ENCODE measurements around the gene TMEM156. TPM values are rescaled to one million over a fixed set of nuclear protein-coding genes. Genes with fewer than 3 reads are reported as not detected.

Gene TMEM156
- total RNA-seq, 2 experiments from 2014 or later, result 18.4 TPM

GRCh38 chr4:38923746-38924145 lies 108.5 kb downstream of the TMEM156 start:
- ATAC-seq (ENCODE audit: poor library complexity) (no peak), DNase-seq (no peak)
- no peaks in the 10 kb centered on the region for H3K4me1 ChIP-seq (ENCODE audit: insufficient read depth, low read length)
- Mint-ChIP-seq H3K9me3 (no peaks in the 10 kb centered on the region), H3K36me3 (ENCODE audit: low read depth) (no peaks in the 10 kb centered on the region), H3K4me3 (no peak overlapping the region), H3K27ac (no peak overlapping the region), H3K4me1 (ENCODE audit: low read depth) (peaks cover 7% of the 10 kb centered on the region), H3K27me3 (no peaks in the 10 kb centered on the region)
- POLR2A ChIA-PET, result no interaction called here
- H3K27ac ChIP-seq (ENCODE audit: low read depth in 1 of 2, low read length in 2 of 2), result no peak overlapping the region
- no peaks in the 10 kb centered on the region for H3K36me3 ChIP-seq (ENCODE audit: insufficient read depth, low read length)
- intact Hi-C loops (cut with DNase I, micrococcal nuclease), result no loop called here
- TF ChIP-seq CTCF (IDR thresholded peaks at IDR 0.05), result no peak
- no peak overlapping the region for H3K4me3 ChIP-seq (ENCODE audit: low read length)
- no peaks in the 10 kb centered on the region for H3K9me3 ChIP-seq (ENCODE audit: control insufficient read depth in 1 of 2, insufficient read depth in 1 of 2, low read length in 2 of 2)
- CTCF ChIA-PET, result no interaction called here
- H3K27me3 ChIP-seq (ENCODE audit: control insufficient read depth in 1 of 2, insufficient read depth in 2 of 2, low read length in 2 of 2), result no peaks in the 10 kb centered on the region

- no peaks in the 10 kb centered on the region for H3K27me3 Mint-ChIP-seq
These were observed 111.1 kb downstream of the TMEM156 start for GRCh38 chr4:38921151-38921550.

GRCh38 chr4:38920677-38921076 lies 111.5 kb downstream of the TMEM156 start:
- no peaks in the 10 kb centered on the region for H3K27me3 ChIP-seq (ENCODE audit: control insufficient read depth in 1 of 2, insufficient read depth in 2 of 2, low read length in 2 of 2)
- Mint-ChIP-seq H3K4me3 (no peak overlapping the region), H3K27ac (no peak overlapping the region), H3K27me3 (no peaks in the 10 kb centered on the region), H3K4me1 (ENCODE audit: low read depth) (peaks cover 7% of the 10 kb centered on the region), H3K9me3 (no peaks in the 10 kb centered on the region), H3K36me3 (ENCODE audit: low read depth) (no peaks in the 10 kb centered on the region)
- intact Hi-C loops (cut with DNase I, micrococcal nuclease), result no loop called here
- H3K9me3 ChIP-seq (ENCODE audit: control insufficient read depth in 1 of 2, insufficient read depth in 1 of 2, low read length in 2 of 2), result no peaks in the 10 kb centered on the region
- CTCF ChIA-PET, result no interaction called here
- DNase-seq (no peak), ATAC-seq (ENCODE audit: poor library complexity) (no peak)
- H3K27ac ChIP-seq (ENCODE audit: low read depth in 1 of 2, low read length in 2 of 2), result no peak overlapping the region
- POLR2A ChIA-PET, result no interaction called here
- no peaks in the 10 kb centered on the region for H3K4me1 ChIP-seq (ENCODE audit: insufficient read depth, low read length)
- H3K4me3 ChIP-seq (ENCODE audit: low read length), result no peak overlapping the region
- H3K36me3 ChIP-seq (ENCODE audit: insufficient read depth, low read length), result no peaks in the 10 kb centered on the region
- TF ChIP-seq CTCF (IDR thresholded peaks at IDR 0.05), result no peak

More at GRCh38 chr4:38921151-38921550, 111.1 kb downstream of the TMEM156 start:
- no peak for TF ChIP-seq CTCF (IDR thresholded peaks at IDR 0.05)
- peaks cover 7% of the 10 kb centered on the region for H3K4me1 Mint-ChIP-seq (ENCODE audit: low read depth)
- H3K36me3 Mint-ChIP-seq (ENCODE audit: low read depth), result no peaks in the 10 kb centered on the region
- Histone ChIP-seq H3K4me3 (ENCODE audit: low read length) (no peak overlapping the region), H3K36me3 (ENCODE audit: insufficient read depth, low read length) (no peaks in the 10 kb centered on the region), H3K27ac (ENCODE audit: low read depth in 1 of 2, low read length in 2 of 2) (no peak overlapping the region), H3K27me3 (ENCODE audit: control insufficient read depth in 1 of 2, insufficient read depth in 2 of 2, low read length in 2 of 2) (no peaks in the 10 kb centered on the region), H3K9me3 (ENCODE audit: control insufficient read depth in 1 of 2, insufficient read depth in 1 of 2, low read length in 2 of 2) (no peaks in the 10 kb centered on the region), H3K4me1 (ENCODE audit: insufficient read depth, low read length) (no peaks in the 10 kb centered on the region)
- no peak for DNase-seq
- POLR2A ChIA-PET, result no interaction called here
- H3K9me3 Mint-ChIP-seq, result no peaks in the 10 kb centered on the region
- no peak overlapping the region for H3K27ac Mint-ChIP-seq
- no peak overlapping the region for H3K4me3 Mint-ChIP-seq
- no peak for ATAC-seq (ENCODE audit: poor library complexity)
- intact Hi-C loops (cut with DNase I, micrococcal nuclease), result no loop called here
- CTCF ChIA-PET, result no interaction called here
